ENCODE results near the gene PIK3R1. TPM values are rescaled to one million over a fixed set of nuclear protein-coding genes. Genes with fewer than 3 reads are reported as not detected.

The PIK3R1 gene
- total and polyA plus RNA-seq, 10 of the 15 experiments (the other 5 are each of a cell fraction or from before 2014, with no cell fraction given): 7.8 to 38.4 (median 15.7) TPM

GRCh38 chr5:68283766-68284165 lies 68.2 kb downstream of the PIK3R1 start:
- H4K20me1 ChIP-seq (ENCODE audit: control insufficient read depth, insufficient read depth): no peaks in the 10 kb centered on the region
- DNase-seq (ENCODE audit: low read depth, low spot score) (no peak), FAIRE-seq (no peak), ATAC-seq (no peak)
- in situ Hi-C loops (cut with MboI): loop anchor here (10.0 kb wide), 1 partner anchor 731 kb away; no protein-coding TSS in a partner anchor
- intact Hi-C loops (cut with micrococcal nuclease; ENCODE audit: unreplicated experiment): no loop called here
- RAD21 ChIA-PET (ENCODE audit: unreplicated experiment): interaction anchor here (1.2 to 1.9 kb wide), 4 partner anchors 12 to 359 kb away, joined by 3 to 13 read pairs (median 5); no protein-coding TSS in a partner anchor
- H2AFZ ChIP-seq (ENCODE audit: control insufficient read depth, low read depth, low read length): no peak overlapping the region
- H3K4me2 ChIP-seq (ENCODE audit: control insufficient read depth, insufficient read depth): no peak overlapping the region
- SMC1A ChIA-PET (ENCODE audit: uncharacterized antibody, unreplicated experiment): interaction anchor here (0.8 to 2.1 kb wide), 13 partner anchors 7 to 428 kb away, joined by 3 to 11 read pairs (median 4); no protein-coding TSS in a partner anchor
- WGBS (ENCODE audit: insufficient coverage, insufficient replicate concordance, low lambda C conversion rate, missing lambda C conversion rate): 95% methylated on average over 4 of the region's 4 CpGs
- CTCF ChIA-PET: interaction anchor here (1.1 to 1.9 kb wide), 7 partner anchors 11 to 178 kb away, joined by 3 to 13 read pairs (median 5); no protein-coding TSS in a partner anchor
- H3K27me3 ChIP-seq (replicated peaks in 1 of 2; ENCODE audit: control insufficient read depth in 2 of 2, insufficient read depth in 2 of 2, low read length in 1 of 2): no peaks in the 10 kb centered on the region
- H3K27ac ChIP-seq (ENCODE audit: control insufficient read depth, insufficient read depth): no peak overlapping the region
- peaks cover 37% of the 10 kb centered on the region for H3K4me1 ChIP-seq (ENCODE audit: control insufficient read depth, insufficient read depth, low read length)
- no TSS peak for BruUV-seq (replicated peaks)
- H3K9me3 ChIP-seq (replicated peaks; ENCODE audit: control insufficient read depth, insufficient read depth, low read length): no peaks in the 10 kb centered on the region
- H3K4me3 ChIP-seq: no peak overlapping the region
- H3K36me3 ChIP-seq (ENCODE audit: control insufficient read depth in 2 of 2, insufficient read depth in 2 of 2, low read length in 1 of 2): peaks cover 11 to 23% of the 10 kb centered on the region in 2 experiments
- H3K9ac ChIP-seq (ENCODE audit: control insufficient read depth, insufficient read depth, low read length): no peak overlapping the region
- peaks cover 4% of the 10 kb centered on the region for H3K79me2 ChIP-seq (ENCODE audit: control insufficient read depth, insufficient read depth, low read length)
- POLR2A ChIA-PET: no interaction called here
- TF ChIP-seq TAF1 (IDR thresholded peaks at IDR 0.05; ENCODE audit: borderline replicate concordance, low read depth, low read length): no peak
- TF ChIP-seq ZNF207 (IDR thresholded peaks at IDR 0.05; ENCODE audit: borderline replicate concordance): no peak
- no peak for TF ChIP-seq TCF12 (IDR thresholded peaks at IDR 0.05; ENCODE audit: low read depth, low read length)
- no peak for TF ChIP-seq IKZF2 (IDR thresholded peaks at IDR 0.05)
- TF ChIP-seq EP300 (IDR thresholded peaks at IDR 0.05; ENCODE audit: borderline replicate concordance in 1 of 2, control insufficient read depth in 1 of 2, low read depth in 2 of 2, low read length in 2 of 2): no peak
- no peak for TF ChIP-seq MEF2A (IDR thresholded peaks at IDR 0.05; ENCODE audit: insufficient read depth, low read depth, low read length)
- no peak for TF ChIP-seq ATF3 (IDR thresholded peaks at IDR 0.05; ENCODE audit: borderline replicate concordance, extremely low read depth, low read depth, low read length)
- no peak for TF ChIP-seq POLR2AphosphoS2 (IDR thresholded peaks at IDR 0.05; ENCODE audit: low read depth, low read length)
- no peak for TF ChIP-seq TARDBP (IDR thresholded peaks at IDR 0.05; ENCODE audit: borderline replicate concordance)
- no peak for TF ChIP-seq FOXM1 (IDR thresholded peaks at IDR 0.05; ENCODE audit: low read depth, low read length)
- TF ChIP-seq SMARCA5 (IDR thresholded peaks at IDR 0.05): no peak
- TF ChIP-seq RAD21 (IDR thresholded peaks at IDR 0.05; ENCODE audit: insufficient read depth, low read depth, low read length): no peak
- TF ChIP-seq IRF4 (IDR thresholded peaks at IDR 0.05; ENCODE audit: low read depth, low read length): no peak
- TF ChIP-seq CEBPZ (IDR thresholded peaks at IDR 0.05; ENCODE audit: low read depth, low read length): no peak
- TF ChIP-seq HSF1 (IDR thresholded peaks at IDR 0.05; ENCODE audit: low read depth, low read length): no peak
- TF ChIP-seq KLF5 (IDR thresholded peaks at IDR 0.05; ENCODE audit: partially characterized antibody): no peak

All from GM12878 (cell line).